ENCODE results near the gene NDUFA8. TPM values are rescaled to one million over a fixed set of nuclear protein-coding genes. Genes with fewer than 3 reads are reported as not detected.

NDUFA8 gene
- total RNA-seq, result 13.1 and 15.7 TPM in 2 replicates

GRCh38 chr9:122159026-122159924 lies at the start of gene NDUFA8, which contains the start of gene MORN5:
NDUFA8 (minus strand) TSS chr9:122159779; CDS start chr9:122159677, 102 bp downstream.
MORN5 (plus strand) TSS chr9:122159908; CDS start chr9:122159973, 65 bp downstream.

Small RNA genes within 50 kb of the gene (small RNA-seq; reads per million reads assigned to genes)
- not detected for gene MIR4478

Other genes with a start within 250 kb of the NDUFA8 start
- gene TTLL11, start 66.5 kb downstream of the NDUFA8 start, total RNA-seq, result 9.0 and 10.2 TPM in 2 replicates
- gene MORN5, start 129 bp upstream of the NDUFA8 start, total RNA-seq, result not detected in 2 replicates
- gene LHX6, start 69.2 kb upstream of the NDUFA8 start, total RNA-seq, result not detected in 2 replicates
- 10.0 and 11.4 TPM in 2 replicates for gene RBM18, start 105.1 kb upstream of the NDUFA8 start, total RNA-seq
- 30.3 and 36.4 TPM in 2 replicates for gene MRRF, start 105.1 kb upstream of the NDUFA8 start, total RNA-seq
- 14.2 and 22.7 TPM in 2 replicates for gene PTGS1, start 211.2 kb upstream of the NDUFA8 start, total RNA-seq